Naive thymus-derived CD8-positive, alpha-beta T cell (primary cell): Measurements from ENCODE around the gene UTP3. TPM values are rescaled to one million over a fixed set of nuclear protein-coding genes. Genes with fewer than 3 reads are reported as not detected.

ENCODE experiments used
- polyA plus RNA-seq, 3 donors: library from polyadenylated mRNA; unstranded; fragments of 300-500 nt; fragmentation: Illumina TruSeq; gene quantifications; one replicate each; pipeline ENCODE4 v1.2.3, GENCODE V29; 2021
- total RNA-seq, 8 experiments: library from RNA in 2 of 8; stranded (reverse) in 2 of 8; gene quantifications; one replicate each; pipeline ENCODE4 v1.2.3 and lab custom pipeline; 2021 to 2026

The UTP3 gene
- total and polyA plus RNA-seq, 5 experiments from 2014 or later, result 9.7 to 44.7 (median 20.3) TPM

Other genes with a start within 250 kb of the UTP3 start
- gene MUC7, start 216.3 kb upstream of the UTP3 start, total RNA-seq, result not detected
- not detected for gene MUC7, start 216.3 kb upstream of the UTP3 start, polyA plus RNA-seq
- not detected for gene AMTN, start 170.0 kb upstream of the UTP3 start, total RNA-seq
- not detected for gene AMTN, start 170.0 kb upstream of the UTP3 start, polyA plus RNA-seq
- not detected for gene AMBN, start 96.3 kb upstream of the UTP3 start, total RNA-seq
- gene AMBN, start 96.3 kb upstream of the UTP3 start, polyA plus RNA-seq, result not detected
- gene ENAM, start 59.8 kb upstream of the UTP3 start, total RNA-seq, result not detected
- gene ENAM, start 59.8 kb upstream of the UTP3 start, polyA plus RNA-seq, result not detected
- gene JCHAIN, start 22.0 kb upstream of the UTP3 start, total RNA-seq, result 1 to 10 TPM; 4.7 to 6.9 TPM
- gene JCHAIN, start 22.0 kb upstream of the UTP3 start, polyA plus RNA-seq, result 1 to 10 TPM in 2 of 3 donors, under 1 TPM in 1; 0.17 to 3.1 (median 2.7) TPM
- 10 to 100 TPM; 41.9 to 42.9 TPM for gene RUFY3, start 33.4 kb downstream of the UTP3 start, total RNA-seq
- gene RUFY3, start 33.4 kb downstream of the UTP3 start, polyA plus RNA-seq, result 1 to 10 TPM; 8.4 to 9.3 (median 8.6) TPM
- 10 to 100 TPM; 57.5 to 59.5 TPM for gene GRSF1, start 151.4 kb downstream of the UTP3 start, total RNA-seq
- gene GRSF1, start 151.4 kb downstream of the UTP3 start, polyA plus RNA-seq, result 10 to 100 TPM; 71.8 to 96.6 (median 84.4) TPM
- 10 to 100 TPM; 14.6 to 16.0 TPM for gene MOB1B, start 213.8 kb downstream of the UTP3 start, total RNA-seq
- gene MOB1B, start 213.8 kb downstream of the UTP3 start, polyA plus RNA-seq, result 1 to 10 TPM; 1.6 to 2.0 (median 1.8) TPM